ENCODE measurements around the gene RANBP17.
"Not testable (repeated sequence)": the region's sequence is repeated elsewhere in the genome, so short reads cannot be mapped to it uniquely, and the experiment has no call there.

Gene RANBP17

DNA sequence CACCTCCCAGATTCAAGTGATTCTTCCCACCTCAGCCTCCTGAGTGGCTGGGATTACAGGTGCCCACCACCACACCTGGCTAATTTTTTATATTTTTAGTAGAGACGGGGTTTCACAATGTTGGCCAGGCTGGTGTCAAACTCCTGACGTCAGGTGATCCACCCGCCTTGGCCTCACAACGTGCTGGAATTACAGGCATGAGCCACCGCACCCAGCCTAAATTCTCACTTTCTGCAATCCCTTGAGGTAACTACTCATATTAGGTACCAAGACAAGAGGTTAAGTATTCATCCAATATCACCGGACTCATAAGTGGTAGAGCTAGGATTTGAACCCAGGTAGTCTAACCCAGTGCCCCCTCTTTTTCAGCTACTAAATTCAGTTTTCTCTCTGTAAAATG lies 436.1 kb downstream of the RANBP17 start:
- DNase-seq (ENCODE audit: low read depth in 2 of 2): not testable (repeated sequence)

DNA sequence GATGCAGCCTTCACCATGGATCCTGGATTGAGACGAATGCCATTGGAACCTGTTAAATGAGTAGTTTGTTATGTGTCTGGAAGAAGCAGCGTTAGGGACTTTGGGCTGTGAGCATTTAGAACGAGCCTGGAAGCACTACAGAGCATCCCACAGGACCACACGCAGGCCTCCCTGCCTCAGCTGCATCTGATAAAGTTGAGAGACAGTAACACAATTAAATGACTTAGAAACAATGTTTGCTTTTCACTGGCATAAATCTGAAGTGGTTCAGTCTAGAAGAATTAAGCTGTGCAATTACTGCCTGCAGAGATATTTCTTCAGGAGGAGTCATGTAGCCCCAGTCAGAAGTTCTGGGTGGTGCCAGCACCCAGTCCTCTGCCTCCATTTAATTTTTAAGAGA lies 437.4 kb downstream of the RANBP17 start:
- DNase-seq (ENCODE audit: low read depth in 2 of 2): no peak

DNA sequence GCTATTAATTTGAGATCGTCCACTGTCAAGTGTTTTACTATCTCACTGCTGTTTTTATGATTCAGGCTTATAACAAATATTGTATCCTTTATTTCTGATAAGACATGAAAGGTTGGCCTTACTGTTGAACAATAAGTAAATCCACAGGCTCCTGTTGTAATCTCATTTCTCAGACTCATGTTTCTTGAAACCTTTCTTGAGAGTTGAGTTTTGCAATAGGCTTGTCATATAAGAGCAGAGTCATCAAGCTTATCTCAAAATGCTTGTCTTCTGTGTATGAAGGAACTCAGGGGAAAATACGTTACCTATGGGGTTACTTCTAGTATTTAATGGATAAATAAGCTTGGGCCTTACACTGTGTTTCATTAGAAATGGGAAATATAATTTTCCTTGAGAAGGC lies 438.0 kb downstream of the RANBP17 start:
- DNase-seq (ENCODE audit: low read depth in 2 of 2): no peak

DNA sequence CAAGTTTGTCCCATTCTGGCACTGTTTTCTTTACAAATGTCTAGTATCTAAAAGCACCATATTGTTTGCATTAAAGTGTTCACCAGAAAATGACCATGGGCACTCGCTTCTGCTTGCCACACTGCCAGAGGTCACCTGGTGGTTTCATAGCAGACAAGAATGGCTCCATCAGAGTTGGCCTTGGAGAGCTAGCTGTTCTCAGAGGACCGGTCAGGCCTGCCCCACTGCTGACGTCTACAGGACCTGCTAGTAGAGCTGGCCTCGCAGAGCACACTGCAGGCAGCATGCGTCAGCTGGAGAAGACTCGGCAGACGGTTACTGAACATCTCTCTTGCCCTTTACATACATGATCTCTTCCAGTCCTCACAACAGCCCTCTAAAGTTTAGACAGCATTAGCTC lies 438.5 kb downstream of the RANBP17 start:
- no peak for DNase-seq (ENCODE audit: low read depth in 2 of 2)

DNA sequence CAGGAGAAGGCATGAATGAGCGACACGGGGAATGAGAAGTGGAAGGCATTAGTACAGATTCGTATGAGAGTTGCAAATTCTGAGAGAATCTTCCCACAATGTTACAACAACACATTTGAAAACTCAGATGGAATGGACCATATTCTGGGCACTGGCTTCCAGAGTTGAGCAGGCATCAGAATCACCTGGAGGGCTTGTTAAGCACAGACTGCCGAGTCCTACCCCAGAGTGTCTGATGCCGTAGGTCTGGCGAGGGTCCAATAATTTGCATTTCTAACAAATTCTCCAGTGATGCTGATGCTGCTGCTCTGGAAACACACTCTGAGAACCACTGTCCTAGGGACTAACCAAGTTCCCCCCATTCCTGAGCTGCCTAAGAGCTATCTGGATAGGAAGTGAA lies 444.3 kb downstream of the RANBP17 start:
- no peak for DNase-seq (ENCODE audit: low read depth in 2 of 2)

DNA sequence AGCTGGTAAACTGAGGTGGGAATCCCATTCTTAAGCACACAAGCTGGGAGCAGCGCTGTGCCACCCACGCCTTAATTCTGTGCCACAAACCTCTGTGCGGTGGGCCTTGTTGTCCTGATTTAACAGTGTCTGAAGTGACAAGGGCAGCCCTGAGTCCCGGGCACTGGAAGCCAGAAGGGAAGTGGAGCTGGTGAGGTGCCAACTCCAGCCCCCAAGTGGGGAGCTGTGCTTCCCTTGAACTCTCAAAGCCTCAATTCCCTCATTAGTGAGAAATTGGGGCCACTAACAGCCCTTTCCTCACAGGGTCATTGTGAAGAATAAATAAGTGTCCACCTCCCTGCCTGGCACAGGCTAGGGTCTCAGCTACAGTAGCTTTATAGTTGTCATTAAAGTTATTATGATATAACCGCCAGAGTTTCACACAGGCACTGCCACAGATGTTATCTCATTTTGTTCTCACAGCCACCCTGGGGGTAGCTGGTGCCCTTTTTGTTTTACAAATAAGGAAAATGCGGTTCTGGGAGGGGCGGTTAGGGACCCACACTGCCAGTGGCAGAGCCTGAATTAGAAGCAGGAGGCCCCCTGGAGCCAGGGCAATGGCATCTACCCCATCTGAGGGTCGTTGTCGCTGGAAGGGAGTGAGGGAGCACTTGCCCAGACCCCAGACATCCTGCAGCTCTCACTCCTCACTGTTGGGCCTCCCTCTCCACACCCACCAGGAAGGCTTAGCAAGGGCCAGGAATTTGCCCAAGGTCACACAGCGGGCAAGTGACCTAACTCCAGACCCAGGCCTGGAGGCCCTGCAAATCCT lies 445.2 kb downstream of the RANBP17 start:
- DNase-seq (ENCODE audit: low read depth in 2 of 2): no peak

DNA sequence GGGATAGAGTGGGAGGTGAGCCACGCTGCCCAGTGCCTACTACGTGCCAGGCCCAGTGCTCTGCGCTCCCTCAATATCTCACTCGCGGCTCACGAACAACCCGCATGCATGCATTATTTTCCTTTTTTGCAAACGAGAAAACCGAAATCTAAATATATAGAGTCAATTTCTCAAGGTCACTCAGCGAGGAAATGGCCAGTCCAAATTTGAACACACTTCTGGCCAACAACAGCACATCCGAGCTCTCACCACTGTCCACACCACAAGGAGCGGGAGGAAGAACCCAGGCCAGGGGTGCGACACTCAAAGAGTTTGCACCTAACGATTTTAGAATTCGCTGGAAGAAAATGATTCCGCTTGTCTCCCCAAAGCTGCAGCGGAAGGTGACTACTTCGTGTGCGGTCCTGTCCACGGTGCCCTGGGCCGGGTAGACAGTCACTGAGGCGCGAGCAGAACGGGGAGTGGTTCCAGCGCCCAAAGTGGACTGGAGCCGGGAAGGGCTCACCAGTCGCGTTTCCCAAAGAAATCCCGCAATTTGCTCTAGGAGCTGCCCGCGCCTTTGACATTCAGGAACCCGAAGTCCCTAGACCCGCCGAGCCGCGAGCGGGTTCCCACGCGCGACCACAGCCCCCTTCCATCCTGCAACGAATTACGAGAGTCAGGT lies 446.1 kb downstream of the RANBP17 start:
- DNase-seq (ENCODE audit: low read depth in 2 of 2): no peak

DNA sequence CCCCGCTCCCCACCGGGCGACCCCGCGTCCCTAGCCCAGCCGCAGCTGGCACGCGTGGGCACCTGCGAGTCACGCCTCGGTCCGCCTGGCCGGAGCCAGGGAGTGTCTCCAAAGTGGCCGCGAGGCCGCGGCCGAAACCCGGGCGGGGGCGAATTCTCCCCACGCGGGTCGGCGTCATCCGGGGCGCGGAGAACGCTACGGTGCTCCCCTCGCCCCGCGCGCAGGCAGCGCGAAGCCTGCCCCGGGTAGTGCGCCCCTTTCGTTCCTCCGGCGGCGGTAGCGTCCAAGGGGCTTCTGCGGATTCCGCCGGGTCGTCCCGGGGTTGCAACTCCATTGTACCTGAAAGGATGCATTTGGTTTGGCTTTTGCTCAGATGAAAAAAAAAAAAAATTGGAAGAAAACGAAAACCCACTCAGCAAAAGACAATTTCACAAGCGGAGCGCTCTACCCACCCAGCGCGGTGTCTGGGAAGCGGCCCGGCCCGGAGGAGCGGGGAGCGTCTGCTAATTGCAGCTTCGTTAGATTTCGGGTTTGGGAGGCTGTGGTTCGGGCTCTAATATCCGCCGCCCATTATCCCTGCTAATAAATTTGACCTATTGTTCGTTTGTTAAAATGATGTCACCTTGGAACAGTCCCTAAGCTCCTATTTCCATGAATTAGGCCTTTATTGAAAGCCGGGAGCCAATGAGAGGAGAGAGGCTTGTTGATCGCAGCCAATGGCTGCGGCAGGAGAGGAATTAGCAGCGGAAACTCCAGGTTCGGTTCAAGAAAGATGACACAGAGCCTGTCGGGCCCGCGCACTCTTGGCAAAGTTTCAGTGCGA lies 446.8 kb downstream of the RANBP17 start, which contains the start of gene TLX3:
Gene TLX3 (plus strand): TSS at position 796 of the 823 bp plus-strand sequence. CDS start 118 bp downstream, outside the sequence.
- no peak for DNase-seq (ENCODE audit: low read depth in 2 of 2)

DNA sequence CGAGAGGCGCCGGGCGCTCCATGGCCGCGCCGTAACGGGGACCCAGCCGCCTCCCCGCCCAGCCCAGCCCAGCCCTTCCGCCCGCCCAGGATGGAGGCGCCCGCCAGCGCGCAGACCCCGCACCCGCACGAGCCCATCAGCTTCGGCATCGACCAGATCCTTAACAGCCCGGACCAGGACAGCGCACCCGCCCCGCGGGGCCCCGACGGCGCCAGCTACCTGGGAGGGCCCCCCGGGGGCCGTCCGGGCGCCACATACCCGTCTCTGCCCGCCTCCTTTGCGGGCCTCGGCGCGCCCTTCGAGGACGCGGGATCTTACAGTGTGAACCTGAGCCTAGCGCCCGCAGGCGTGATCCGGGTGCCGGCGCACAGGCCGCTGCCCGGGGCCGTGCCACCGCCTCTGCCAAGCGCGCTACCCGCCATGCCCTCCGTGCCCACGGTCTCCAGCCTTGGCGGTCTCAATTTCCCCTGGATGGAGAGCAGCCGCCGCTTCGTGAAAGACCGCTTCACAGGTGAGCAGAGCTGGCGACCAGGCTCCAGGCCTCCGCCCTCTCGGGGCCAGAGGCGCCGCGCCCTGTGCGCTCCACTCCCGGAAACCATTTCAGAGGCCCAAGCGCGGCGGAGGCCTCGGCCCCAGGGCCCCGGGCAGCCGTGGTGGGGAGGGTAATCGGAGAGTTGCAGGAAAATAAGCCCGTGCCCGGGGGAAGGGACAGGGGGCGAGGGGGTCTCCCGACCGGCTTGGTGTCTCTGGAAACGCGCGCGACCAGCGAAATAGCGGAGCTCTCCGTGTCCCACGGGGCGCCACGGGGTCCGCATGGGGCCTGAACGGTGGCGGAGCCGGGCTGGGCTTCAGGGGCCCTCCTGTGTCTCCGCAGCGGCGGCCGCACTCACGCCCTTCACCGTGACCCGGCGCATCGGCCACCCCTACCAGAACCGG lies 447.7 kb downstream of the RANBP17 start:
- no peak for DNase-seq (ENCODE audit: low read depth in 2 of 2)

DNA sequence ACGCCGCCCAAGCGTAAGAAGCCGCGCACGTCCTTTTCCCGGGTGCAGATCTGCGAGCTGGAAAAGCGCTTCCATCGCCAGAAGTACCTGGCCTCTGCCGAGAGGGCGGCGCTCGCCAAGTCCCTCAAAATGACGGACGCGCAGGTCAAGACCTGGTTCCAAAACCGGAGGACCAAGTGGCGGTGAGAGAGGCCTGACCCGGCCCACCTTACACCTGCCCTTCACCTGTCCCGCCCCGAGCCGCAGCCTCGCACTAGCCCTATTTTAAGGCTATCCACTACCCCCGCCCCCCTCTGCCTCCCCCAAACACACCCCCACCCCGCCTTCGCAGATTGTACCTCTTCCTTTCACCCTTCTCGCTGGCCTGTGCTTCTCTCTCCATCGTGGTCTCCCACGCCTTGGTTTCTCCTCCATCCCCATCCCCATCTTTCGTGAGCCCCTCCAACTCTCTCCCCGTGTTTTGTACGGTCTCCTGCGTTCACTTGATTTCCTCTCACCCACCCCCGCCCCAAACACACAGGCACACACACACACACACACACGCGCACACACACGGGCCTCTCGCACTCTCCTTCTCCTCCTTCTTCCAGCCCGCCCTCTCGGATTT lies 448.5 kb downstream of the RANBP17 start:
- DNase-seq (ENCODE audit: low read depth in 2 of 2): no peak

DNA sequence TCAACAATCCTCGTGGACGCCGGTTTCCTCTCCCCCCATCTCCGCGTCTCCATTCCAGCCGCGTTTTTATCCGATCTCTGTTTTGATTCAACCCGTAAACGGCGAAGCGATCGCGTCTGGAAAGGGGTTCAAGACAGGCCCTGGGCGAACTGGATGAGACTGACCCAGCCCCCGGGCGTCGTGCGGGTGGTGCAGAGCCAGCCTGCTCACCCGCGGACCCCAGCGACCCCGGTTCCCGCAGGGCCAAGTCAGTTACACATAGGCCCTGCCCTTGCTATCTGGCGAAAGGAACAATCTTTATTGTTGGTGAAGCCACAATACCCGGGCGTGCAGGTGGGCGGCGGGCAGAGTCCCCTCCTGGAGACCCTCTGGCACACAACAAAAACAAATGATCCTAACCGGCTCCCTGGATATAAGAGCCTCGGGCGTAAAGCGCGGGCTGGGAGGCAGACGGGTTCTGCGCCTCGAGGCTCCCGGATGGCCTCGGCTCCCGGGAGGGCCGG lies 449.1 kb downstream of the RANBP17 start:
- no peak for DNase-seq (ENCODE audit: low read depth in 2 of 2)

DNA sequence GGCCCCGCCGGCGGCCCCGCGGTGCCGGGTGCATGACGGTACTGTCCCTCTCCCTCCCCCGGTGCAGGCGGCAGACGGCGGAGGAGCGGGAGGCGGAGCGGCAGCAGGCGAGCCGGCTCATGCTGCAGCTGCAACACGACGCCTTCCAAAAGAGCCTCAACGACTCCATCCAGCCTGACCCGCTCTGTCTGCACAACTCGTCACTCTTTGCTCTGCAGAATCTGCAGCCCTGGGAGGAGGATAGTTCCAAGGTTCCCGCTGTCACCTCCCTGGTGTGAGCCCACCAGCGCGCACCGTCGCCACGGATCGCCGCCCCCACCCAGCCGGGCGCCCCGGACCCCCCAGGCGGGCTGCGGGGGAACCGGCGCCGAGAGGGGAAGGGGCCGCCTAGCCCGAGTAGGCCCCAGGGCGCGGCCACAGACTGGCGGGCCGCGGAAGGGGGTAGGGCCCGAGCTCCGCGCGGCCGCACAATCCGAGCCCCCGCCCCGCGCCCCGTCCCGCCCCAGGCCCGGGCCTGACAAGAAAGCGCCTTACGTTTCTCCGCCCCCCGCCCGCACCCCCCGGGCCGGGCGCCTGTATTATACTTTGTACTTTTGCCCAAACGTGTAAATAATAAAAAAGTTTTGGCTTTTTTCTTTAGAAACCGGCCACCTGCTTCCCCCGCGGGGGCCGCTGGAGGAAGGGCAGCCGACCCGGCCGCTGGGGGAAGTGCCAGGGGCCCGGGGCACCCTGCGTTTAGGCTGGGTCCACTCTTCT lies 449.7 kb downstream of the RANBP17 start:
- DNase-seq (ENCODE audit: low read depth in 2 of 2): no peak

DNA sequence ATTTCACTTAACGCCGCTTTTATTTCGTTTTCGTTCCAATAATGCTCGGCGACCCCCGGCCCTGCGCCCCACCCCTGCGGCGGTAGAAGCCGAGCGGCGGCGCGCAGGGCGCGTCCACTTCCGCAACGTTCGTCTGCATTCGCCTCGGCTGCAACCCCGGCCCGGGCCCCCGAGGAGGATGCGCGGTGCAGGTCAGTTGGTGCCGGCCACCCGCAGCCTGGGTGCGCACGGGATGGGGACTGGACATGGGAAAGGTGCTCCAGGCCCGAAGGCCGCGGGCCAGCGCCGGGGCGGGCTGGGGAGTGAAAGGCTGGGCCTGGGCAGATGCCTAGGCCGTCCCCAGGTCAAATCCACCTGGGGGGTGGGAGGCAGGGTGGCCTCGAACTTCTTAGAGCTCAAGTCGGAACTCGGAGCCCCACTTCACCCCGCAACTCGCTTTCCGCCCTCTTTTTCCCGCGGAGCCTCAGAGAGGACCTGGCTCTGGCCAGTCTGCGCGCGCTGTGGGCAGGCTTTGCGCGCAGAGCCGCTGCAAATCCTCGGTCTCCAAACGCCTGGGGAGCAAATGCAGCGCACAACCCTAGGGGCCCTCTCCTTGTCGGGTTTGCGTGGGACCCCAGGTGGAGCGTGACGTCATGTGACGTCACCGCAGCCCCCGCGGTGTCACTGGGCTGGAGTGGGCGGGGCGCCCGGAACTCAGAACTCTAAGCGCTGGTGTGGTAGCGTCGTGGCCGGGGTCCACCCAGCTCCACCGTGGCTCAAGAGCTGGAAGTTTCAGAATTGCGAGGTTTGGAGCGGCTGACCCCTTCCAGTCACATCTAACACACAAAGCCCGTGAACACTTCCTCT lies 450.5 kb downstream of the RANBP17 start:
- no peak for DNase-seq (ENCODE audit: low read depth in 2 of 2)

DNA sequence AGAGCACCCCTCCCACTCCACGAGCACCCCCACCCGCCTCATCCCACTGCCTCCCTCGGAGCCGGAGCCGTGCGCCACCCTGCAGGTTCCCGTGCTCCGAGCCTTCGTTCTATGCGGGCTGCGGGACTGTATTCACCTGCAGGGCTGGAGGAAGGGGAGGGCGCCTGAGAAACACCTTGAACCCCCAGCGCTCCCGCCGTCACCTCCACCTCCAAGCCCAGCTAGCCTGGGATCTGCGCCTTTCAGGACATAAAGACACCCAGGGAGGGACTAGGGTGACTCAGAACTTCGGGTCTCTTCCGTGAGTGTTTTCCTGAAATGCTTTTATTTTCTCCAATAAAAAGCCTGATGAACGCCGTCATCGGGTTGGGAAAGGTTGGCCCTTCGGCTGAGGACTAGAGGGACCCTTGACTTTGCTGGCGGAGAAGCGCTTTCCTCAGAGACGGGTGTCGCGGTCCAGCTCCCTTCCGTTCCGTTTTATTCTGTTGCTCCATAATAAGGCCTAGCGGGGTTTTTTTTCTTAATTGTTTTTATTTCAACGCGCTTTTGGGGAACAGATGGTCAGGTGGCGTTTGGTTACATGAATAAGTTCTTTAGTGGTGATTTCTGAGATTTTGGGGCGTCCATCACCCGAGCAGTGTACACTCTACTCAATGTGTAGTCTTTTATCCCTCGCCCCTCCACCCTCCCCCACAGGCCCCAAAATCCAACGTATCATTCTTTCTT lies 451.8 kb downstream of the RANBP17 start:
- no peak for DNase-seq (ENCODE audit: low read depth in 2 of 2)

DNA sequence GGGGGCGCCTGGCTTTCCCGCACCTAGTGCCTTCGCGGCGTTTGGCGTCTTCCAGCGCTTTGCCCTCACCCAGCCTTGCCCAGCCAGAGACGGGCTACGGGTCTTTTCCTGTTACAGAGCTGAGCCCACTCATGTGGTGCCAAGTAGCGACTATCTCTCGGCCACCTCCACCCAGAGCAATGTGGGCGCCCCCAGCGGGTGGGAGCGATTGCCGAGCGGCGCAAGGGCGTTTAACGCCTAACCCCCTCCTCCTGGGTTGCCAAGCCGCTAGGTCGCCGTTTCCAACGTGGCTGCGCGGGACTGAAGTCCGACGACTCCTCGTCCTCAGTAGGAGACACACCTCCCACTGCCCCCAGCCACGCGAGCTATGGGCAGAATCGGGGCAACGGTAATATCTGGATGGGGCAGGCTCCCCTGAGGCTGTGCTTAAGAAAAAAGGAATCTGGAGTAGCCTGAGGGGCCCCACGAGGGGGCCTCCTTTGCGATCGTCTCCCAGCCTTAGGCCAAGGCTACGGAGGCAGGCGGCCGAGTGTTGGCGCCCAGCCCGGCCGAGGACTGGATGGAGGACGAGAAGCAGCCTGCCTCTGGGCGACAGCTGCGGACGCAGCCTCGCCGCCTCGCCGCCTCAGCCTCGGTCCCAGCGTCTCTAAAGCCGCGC lies 453.0 kb downstream of the RANBP17 start:
- no peak for DNase-seq (ENCODE audit: low read depth in 2 of 2)

DNA sequence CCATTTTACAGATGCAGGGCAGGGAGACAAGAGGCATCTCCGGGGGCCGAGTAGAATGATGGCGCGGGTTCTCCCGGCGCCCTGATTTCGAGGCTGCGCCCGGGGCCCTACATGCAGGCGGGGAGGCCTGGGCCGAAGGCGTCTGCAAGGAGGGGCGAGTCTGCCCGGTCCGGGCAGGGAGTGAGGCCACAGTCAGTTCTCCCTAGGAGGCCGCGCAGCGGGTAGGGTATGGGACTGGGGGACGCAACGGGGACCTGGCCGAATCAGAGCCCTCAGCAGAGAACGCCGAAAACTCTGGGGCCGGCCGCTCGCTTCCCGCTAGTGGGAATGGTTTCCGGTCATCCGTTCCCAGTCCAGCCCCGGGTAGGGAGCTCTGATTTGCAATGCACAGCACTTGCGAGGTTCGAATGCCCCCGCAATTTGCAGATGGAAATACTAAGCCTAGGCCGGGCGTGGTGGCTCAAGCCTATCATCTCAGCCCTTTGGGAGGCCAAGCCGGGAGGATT lies 453.6 kb downstream of the RANBP17 start:
- DNase-seq (ENCODE audit: low read depth in 2 of 2): no peak

DNA sequence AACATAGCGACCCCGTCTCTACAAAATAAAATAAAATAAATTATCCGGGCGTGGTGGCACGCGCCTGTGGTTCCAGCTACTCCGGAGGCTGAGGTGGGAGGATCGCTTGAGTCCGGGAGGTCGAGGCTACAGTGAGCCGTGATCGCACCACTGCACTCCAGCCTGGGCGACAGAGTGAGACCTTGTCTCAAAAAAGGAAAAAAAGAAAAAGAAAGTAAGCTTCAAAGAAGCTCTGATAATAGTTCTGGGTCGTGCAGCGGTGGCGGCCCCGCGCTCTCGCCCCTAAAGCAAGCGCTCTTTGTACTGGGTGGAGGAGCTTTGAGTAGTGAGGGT lies 454.1 kb downstream of the RANBP17 start:
- DNase-seq (ENCODE audit: low read depth in 2 of 2): no peak

All from stimulated activated CD8-positive, alpha-beta memory T cell treated with anti-CD3 and anti-CD28 coated beads, Interleukin-7, amount 100 ng/mL, for 1 hour (primary cell).